ENCODE results near the gene COX18.

The COX18 gene

GRCh38 chr4:73037057-73037456, 32.5 kb downstream of the COX18 start:
- TF ChIP-seq CTCF (IDR thresholded peaks at IDR 0.05; ENCODE audit: extremely low read depth, insufficient read depth, missing control alignments) = no peak

GRCh38 chr4:73036123-73036522, 33.4 kb downstream of the COX18 start:
- in situ Hi-C loops (cut with MboI; ENCODE audit: low pct_unique_long_range_greater_than_20kb, low sequenced_read_pairs, unreplicated experiment) = no loop called here
- no peak for TF ChIP-seq CTCF (IDR thresholded peaks at IDR 0.05; ENCODE audit: extremely low read depth, insufficient read depth, missing control alignments)

More at GRCh38 chr4:73037057-73037456, 32.5 kb downstream of the COX18 start:
- in situ Hi-C loops (cut with MboI; ENCODE audit: low pct_unique_long_range_greater_than_20kb, low sequenced_read_pairs, unreplicated experiment) = no loop called here
- no peak for DNase-seq (ENCODE audit: low spot score)

GRCh38 chr4:73034896-73035295, 34.6 kb downstream of the COX18 start:
- no peak for TF ChIP-seq CTCF (IDR thresholded peaks at IDR 0.05; ENCODE audit: extremely low read depth, insufficient read depth, missing control alignments)
- in situ Hi-C loops (cut with MboI; ENCODE audit: low pct_unique_long_range_greater_than_20kb, low sequenced_read_pairs, unreplicated experiment) = no loop called here

More at GRCh38 chr4:73036123-73036522, 33.4 kb downstream of the COX18 start:
- no peak for DNase-seq (ENCODE audit: low spot score)

DNA sequence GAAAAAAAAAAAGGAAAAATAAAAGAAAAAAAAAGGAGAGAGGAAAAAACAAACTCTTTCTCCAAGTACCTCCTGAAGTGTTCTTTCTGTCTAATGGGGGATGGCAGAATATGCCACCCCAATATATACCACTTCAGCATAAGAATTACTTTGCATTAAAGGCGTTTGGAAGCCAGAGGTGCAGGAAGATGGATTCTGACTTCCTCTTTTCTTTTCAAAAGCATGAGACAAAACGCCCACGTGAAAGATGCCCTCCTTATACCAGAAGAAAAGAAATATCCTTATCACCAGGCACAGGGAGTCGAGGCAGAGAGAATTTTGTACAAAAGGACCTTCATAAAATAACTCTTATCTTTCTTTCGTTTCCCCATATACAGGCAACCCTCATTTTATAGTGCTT, 40.9 kb downstream of the COX18 start:
- TF ChIP-seq CTCF (IDR thresholded peaks at IDR 0.05; ENCODE audit: extremely low read depth, insufficient read depth, missing control alignments) = no peak
- no peak for DNase-seq (ENCODE audit: low spot score)
- in situ Hi-C loops (cut with MboI; ENCODE audit: low pct_unique_long_range_greater_than_20kb, low sequenced_read_pairs, unreplicated experiment) = no loop called here

More at GRCh38 chr4:73034896-73035295, 34.6 kb downstream of the COX18 start:
- no peak for DNase-seq (ENCODE audit: low spot score)

DNA sequence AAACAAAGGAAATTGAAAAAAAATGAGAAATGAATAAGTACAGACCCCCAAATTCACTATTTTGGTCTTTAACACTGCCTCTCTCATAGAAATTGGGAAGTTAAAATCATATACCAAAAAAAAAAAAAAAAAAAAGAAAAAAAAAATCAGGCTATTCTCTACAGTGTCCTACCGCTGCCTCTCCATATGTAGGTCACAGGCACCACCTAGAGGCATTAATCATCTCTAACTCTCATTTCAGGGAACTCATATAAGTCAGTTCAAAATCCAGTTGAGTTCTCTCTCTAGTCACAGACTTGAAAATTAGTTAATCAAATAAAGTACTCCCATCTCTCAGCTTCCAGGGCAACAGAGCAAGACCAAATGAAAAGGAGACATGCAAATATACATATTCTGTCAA, 47.9 kb downstream of the COX18 start:
- TF ChIP-seq CTCF (IDR thresholded peaks at IDR 0.05; ENCODE audit: extremely low read depth, insufficient read depth, missing control alignments) = peak; percentile 57
- peak; percentile 58 for DNase-seq (ENCODE audit: low spot score)

GRCh38 chr4:73019462-73020047, 50.0 kb downstream of the COX18 start:
- DNase-seq (ENCODE audit: low spot score) = peak; percentile 39
- TF ChIP-seq CTCF (IDR thresholded peaks at IDR 0.05; ENCODE audit: extremely low read depth, insufficient read depth, missing control alignments) = peak; percentile 62
- in situ Hi-C loops (cut with MboI; ENCODE audit: low pct_unique_long_range_greater_than_20kb, low sequenced_read_pairs, unreplicated experiment) = loop anchor here (25.0 kb wide), 2 partner anchors 307 to 532 kb away; no protein-coding TSS in a partner anchor

More for the DNA sequence above, 47.9 kb downstream of the COX18 start:
- in situ Hi-C loops (cut with MboI; ENCODE audit: low pct_unique_long_range_greater_than_20kb, low sequenced_read_pairs, unreplicated experiment) = loop anchor here (25.0 kb wide), 2 partner anchors 309 to 534 kb away; no protein-coding TSS in a partner anchor

Measured in GM13977 (cell line).